CD4-positive, alpha-beta T cell (primary cell): ENCODE measurements around the gene SNAP47. TPM values are rescaled to one million over a fixed set of nuclear protein-coding genes. Genes with fewer than 3 reads are reported as not detected.
"Not testable (repeated sequence)": the region's sequence is repeated elsewhere in the genome, so short reads cannot be mapped to it uniquely, and the experiment has no call there.

Experiments used
- ATAC-seq: fragments of 200-7000 bp; cut with Tn5 transposase; one replicate; pipeline ENCODE4 v1.10.0; 2022; ENCODE audit warnings: mild to moderate bottlenecking; ENCODE audit not compliant: poor library complexity
- CTCF ChIA-PET: fragments of 350-600 bp; sonication (Branson Sonifier 250); formaldehyde crosslinking; loops from one replicate; lab custom pipeline; 2021; ENCODE audit warnings: antibody characterized with exemption, inconsistent platforms; lab: Charles Lee
- POLR2A ChIA-PET: fragments of 350-600 bp; sonication (Branson Sonifier 250); formaldehyde crosslinking; loops from one replicate; lab custom pipeline; 2021; ENCODE audit warnings: antibody characterized with exemption, inconsistent platforms; lab: Charles Lee
- DNase-seq, 14 experiments: peaks; one replicate each; pipeline ENCODE4 v3.0.0-alpha.2; 2013 to 2020; ENCODE audit warnings: mixed read lengths in 2 of 14
- H3K27ac ChIP-seq, 2 donors: one replicate each; pipeline versions ENCODE4 v1.5.1 to v1.7.0; 2013; ENCODE audit warnings: low read length in 2 of 2, low read depth in 1 of 2, mild to moderate bottlenecking in 1 of 2
- H3K27me3 ChIP-seq, 2 experiments: 1 replicate in 1 of 2; 2 replicates in 1 of 2; pipeline versions ENCODE4 v1.6.1 to v1.7.0; 2013; ENCODE audit warnings: low read length in 2 of 2, control low read depth in 1 of 2, mild to moderate bottlenecking in 1 of 2, moderate library complexity in 1 of 2; ENCODE audit not compliant: insufficient read depth in 2 of 2, control insufficient read depth in 1 of 2
- H3K36me3 ChIP-seq: one replicate; pipeline ENCODE4 v1.6.1; 2013; ENCODE audit warnings: low read length, control low read depth; ENCODE audit not compliant: insufficient read depth
- H3K4me1 ChIP-seq: one replicate; pipeline ENCODE4 v1.6.1; 2013; ENCODE audit warnings: low read length, control low read depth; ENCODE audit not compliant: insufficient read depth
- H3K4me3 ChIP-seq: one replicate; pipeline ENCODE4 v1.5.1; 2013; ENCODE audit warnings: mild to moderate bottlenecking, low read length, moderate library complexity
- H3K9me3 ChIP-seq, 2 experiments: 1 replicate in 1 of 2; 2 replicates in 1 of 2; pipeline versions ENCODE4 v1.6.1 to v1.7.0; 2013; ENCODE audit warnings: low read length in 2 of 2, mild to moderate bottlenecking in 2 of 2, control low read depth in 1 of 2, moderate library complexity in 1 of 2; ENCODE audit not compliant: control insufficient read depth in 1 of 2, insufficient read depth in 1 of 2
- H3K27ac Mint-ChIP-seq: one replicate; pipeline ENCODE4 v1.8.0; 2020; ENCODE audit warnings: mixed read lengths
- H3K27me3 Mint-ChIP-seq: one replicate; pipeline ENCODE4 v1.8.0; 2021; ENCODE audit warnings: mixed read lengths
- H3K36me3 Mint-ChIP-seq: one replicate; pipeline ENCODE4 v1.8.0; 2021; ENCODE audit warnings: low read depth, mixed read lengths
- H3K4me1 Mint-ChIP-seq: one replicate; pipeline ENCODE4 v1.8.0; 2021; ENCODE audit warnings: low read depth, mixed read lengths
- H3K4me3 Mint-ChIP-seq: one replicate; pipeline ENCODE4 v1.8.0; 2020; ENCODE audit warnings: mild to moderate bottlenecking, mixed read lengths
- H3K9me3 Mint-ChIP-seq: one replicate; pipeline ENCODE4 v1.8.0; 2020; ENCODE audit warnings: mixed read lengths
- intact Hi-C, 2 experiments: fragments of 100-400 bp; cut with DNase I in 1 of 2; cut with micrococcal nuclease in 1 of 2; formaldehyde crosslinking; loops; one replicate each; pipeline versions ENCODE4 v1.15.1 to v1.9.0; 2023 to 2025; cut with DNase I, micrococcal nuclease
- polyA plus RNA-seq, 2 donors: library from polyadenylated mRNA; unstranded; fragments of 120-200 nt; gene quantifications; one replicate each; pipeline ENCODE4 v1.2.1, GENCODE V29; 2013
- total RNA-seq, 174 experiments: library from RNA in 2 of 174; stranded (reverse) in 2 of 174; gene quantifications; one replicate each; pipeline ENCODE4 v1.2.3 and lab custom pipeline; 2021 to 2026
- TF ChIP-seq, protein P1 (sequence below): fragments of 200-600 bp; IDR thresholded peaks from one replicate; pipeline ENCODE4 v1.8.0; 2022; ENCODE audit warnings: antibody characterized with exemption, mild to moderate bottlenecking

The SNAP47 gene, protein sequence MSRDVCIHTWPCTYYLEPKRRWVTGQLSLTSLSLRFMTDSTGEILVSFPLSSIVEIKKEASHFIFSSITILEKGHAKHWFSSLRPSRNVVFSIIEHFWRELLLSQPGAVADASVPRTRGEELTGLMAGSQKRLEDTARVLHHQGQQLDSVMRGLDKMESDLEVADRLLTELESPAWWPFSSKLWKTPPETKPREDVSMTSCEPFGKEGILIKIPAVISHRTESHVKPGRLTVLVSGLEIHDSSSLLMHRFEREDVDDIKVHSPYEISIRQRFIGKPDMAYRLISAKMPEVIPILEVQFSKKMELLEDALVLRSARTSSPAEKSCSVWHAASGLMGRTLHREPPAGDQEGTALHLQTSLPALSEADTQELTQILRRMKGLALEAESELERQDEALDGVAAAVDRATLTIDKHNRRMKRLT
- total RNA-seq (10 to 100 TPM; 12.8 to 14.0 TPM), total RNA-seq (lab: John Stamatoyannopoulos, UW) (16.3 to 53.2 (median 34.4) reads per million in 172 experiments)
- polyA plus RNA-seq (2013, experiment 1 of 2): 20.0 TPM
- polyA plus RNA-seq (2013, experiment 2 of 2): 22.3 TPM

DNA sequence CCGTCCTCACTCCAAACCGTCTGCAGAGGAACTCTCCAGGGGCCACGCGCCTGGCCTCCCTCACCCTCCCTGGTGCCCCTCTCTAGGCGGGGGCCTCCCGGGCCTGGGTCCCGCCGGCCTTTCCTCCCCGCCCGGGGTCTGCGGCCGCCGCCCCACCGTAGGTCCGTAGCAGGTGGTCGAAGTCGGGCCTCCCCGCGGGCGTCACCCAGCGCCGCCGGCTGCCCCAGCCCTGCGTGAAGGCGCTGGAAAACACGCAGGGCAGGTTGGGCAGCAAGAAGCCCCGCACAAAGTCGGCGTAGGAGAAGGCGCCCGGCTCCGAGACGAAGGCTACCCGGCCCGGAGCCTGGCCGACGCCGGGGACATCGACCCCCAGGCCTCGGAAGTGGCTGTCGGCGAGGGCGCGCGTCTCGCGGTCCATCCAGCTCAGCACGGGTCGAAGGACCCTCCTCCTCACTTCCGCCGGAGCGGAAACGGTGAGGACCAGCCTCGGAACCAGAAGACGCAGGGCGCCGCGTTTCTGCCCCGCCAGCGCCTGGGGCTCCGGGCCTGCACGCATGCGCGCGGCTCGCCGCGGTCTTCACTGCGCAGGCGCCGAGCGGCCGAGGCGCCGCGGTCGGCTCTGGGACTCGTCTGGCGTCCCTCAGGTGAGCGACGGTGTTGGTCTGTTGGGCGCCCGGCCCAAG lies at the start of gene SNAP47, which contains the start of gene JMJD4:
SNAP47 (plus strand) TSS at position 580 of the 683 bp plus-strand sequence. CDS start 12,302 bp downstream, outside the sequence.
JMJD4 (minus strand) TSS at position 447 of the 683 bp plus-strand sequence; CDS start at position 418, 29 bp downstream.
- intact Hi-C loops: loop anchor here in 1 of 2 experiments (5.0 to 10.0 kb wide), 6 partner anchors 152 to 1890 kb away; partner anchors contain the start of genes C1orf35, IBA57, MRPL55 and TAF5L
- ATAC-seq (peak; percentile 90), DNase-seq (peak; percentile 86 to 96 (median 92))
- H3K36me3 ChIP-seq: peaks cover 16% of the 10 kb centered on the region
- ChIA-PET CTCF (no interaction called here), POLR2A (interaction anchor here (0.5 to 1.6 kb wide), 5 partner anchors 9 to 348 kb away, joined by 3 to 5 read pairs (median 4); partner anchors contain the start of gene ARF1)
- peaks cover 56% of the 10 kb centered on the region for H3K4me1 Mint-ChIP-seq
- peak within 1 kb of the TSS; percentile 92 for H3K4me3 Mint-ChIP-seq
- H3K4me1 ChIP-seq: peaks cover 37% of the 10 kb centered on the region
- H3K27me3 ChIP-seq: no peaks in the 10 kb centered on the region
- H3K4me3 ChIP-seq: peak within 1 kb of the TSS; percentile 71
- H3K9me3 ChIP-seq: no peaks in the 10 kb centered on the region
- H3K27ac ChIP-seq: peak within 1 kb of the TSS in 1 of 2 donors; percentile 69
- TF ChIP-seq, protein P1, sequence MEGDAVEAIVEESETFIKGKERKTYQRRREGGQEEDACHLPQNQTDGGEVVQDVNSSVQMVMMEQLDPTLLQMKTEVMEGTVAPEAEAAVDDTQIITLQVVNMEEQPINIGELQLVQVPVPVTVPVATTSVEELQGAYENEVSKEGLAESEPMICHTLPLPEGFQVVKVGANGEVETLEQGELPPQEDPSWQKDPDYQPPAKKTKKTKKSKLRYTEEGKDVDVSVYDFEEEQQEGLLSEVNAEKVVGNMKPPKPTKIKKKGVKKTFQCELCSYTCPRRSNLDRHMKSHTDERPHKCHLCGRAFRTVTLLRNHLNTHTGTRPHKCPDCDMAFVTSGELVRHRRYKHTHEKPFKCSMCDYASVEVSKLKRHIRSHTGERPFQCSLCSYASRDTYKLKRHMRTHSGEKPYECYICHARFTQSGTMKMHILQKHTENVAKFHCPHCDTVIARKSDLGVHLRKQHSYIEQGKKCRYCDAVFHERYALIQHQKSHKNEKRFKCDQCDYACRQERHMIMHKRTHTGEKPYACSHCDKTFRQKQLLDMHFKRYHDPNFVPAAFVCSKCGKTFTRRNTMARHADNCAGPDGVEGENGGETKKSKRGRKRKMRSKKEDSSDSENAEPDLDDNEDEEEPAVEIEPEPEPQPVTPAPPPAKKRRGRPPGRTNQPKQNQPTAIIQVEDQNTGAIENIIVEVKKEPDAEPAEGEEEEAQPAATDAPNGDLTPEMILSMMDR: no peak
- peaks cover 8% of the 10 kb centered on the region for H3K36me3 Mint-ChIP-seq
- peak within 1 kb of the TSS; percentile 83 for H3K27ac Mint-ChIP-seq
- H3K9me3 Mint-ChIP-seq: no peaks in the 10 kb centered on the region
- H3K27me3 Mint-ChIP-seq: no peaks in the 10 kb centered on the region

DNA sequence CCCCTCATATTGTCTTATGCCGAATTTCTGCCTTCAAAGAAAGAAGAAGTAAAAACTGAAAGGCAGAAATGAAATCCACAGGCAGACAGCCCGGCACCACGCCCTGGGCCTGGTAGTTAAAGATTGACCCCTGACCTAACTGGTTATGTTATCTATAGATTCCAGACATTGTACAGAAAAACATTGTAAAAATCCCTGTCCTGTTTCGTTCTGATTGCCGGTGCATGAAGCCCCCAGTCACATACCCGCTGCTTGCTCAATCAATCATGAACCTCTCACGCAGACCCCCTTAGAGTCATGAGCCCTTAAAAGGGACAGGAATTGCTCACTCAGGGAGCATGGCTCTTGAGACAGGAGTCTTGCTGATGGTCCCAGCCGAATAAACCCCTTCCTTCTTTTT lies 49.4 kb upstream of the SNAP47 start:
- peaks cover 20 to 72% of the 10 kb centered on the region in 2 experiments for H3K9me3 ChIP-seq
- H3K4me1 Mint-ChIP-seq: no peaks in the 10 kb centered on the region
- H3K27me3 Mint-ChIP-seq: no peaks in the 10 kb centered on the region
- H3K27me3 ChIP-seq: no peaks in the 10 kb centered on the region
- DNase-seq: no peak
- peaks cover 20% of the 10 kb centered on the region for H3K36me3 Mint-ChIP-seq
- H3K4me3 Mint-ChIP-seq: no peak overlapping the region
- H3K9me3 Mint-ChIP-seq: peaks cover 28% of the 10 kb centered on the region
- H3K27ac ChIP-seq: no peak overlapping the region
- no peak for ATAC-seq
- intact Hi-C loops: no loop called here
- H3K4me3 ChIP-seq: no peak overlapping the region
- ChIA-PET CTCF (interaction anchor here (0.6 kb wide), 1 partner anchor 292 kb away, joined by 3 read pairs; no protein-coding TSS in a partner anchor), POLR2A (no interaction called here)
- H3K27ac Mint-ChIP-seq: no peak overlapping the region
- H3K36me3 ChIP-seq: no peaks in the 10 kb centered on the region
- H3K4me1 ChIP-seq: no peaks in the 10 kb centered on the region
- TF ChIP-seq, protein P1: no peak

DNA sequence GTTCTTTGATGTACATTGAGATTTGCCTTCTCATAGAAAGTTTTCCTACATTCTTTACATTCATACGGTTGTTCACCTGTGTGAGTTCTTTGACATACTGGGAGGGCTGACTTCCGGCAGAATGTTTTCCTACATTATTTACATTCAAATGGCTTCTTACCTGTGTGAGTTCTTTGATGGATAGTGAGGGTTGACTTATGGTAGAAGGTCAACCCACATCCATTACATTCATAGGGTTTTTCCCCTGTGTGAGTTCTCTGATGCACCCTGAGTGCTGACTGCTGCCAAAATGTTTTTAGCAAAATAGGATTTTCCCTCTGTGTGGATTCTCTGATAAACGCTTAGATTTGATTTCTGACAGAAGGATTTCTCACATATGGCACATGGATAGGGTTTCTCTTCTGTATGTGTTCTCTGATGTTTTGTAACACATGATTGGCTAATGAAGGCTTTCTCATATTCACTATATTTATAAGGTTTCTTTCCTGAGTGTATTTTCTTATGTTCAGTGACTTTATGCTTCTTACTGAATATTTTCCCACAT lies 37.8 kb upstream of the SNAP47 start:
- Histone ChIP-seq H3K27ac (no peak overlapping the region), H3K4me1 (no peaks in the 10 kb centered on the region), H3K9me3 (peaks cover 19 to 49% of the 10 kb centered on the region in 2 experiments), H3K4me3 (no peak overlapping the region), H3K27me3 (no peaks in the 10 kb centered on the region), H3K36me3 (no peaks in the 10 kb centered on the region)
- DNase-seq (no peak), ATAC-seq (no peak)
- ChIA-PET CTCF (no interaction called here), POLR2A (no interaction called here)
- TF ChIP-seq, protein P1: no peak
- intact Hi-C loops: no loop called here
- Mint-ChIP-seq H3K27ac (no peak overlapping the region), H3K4me3 (no peak overlapping the region), H3K9me3 (peaks cover 26% of the 10 kb centered on the region), H3K27me3 (peaks cover 15% of the 10 kb centered on the region), H3K4me1 (no peaks in the 10 kb centered on the region), H3K36me3 (peaks cover 32% of the 10 kb centered on the region)

DNA sequence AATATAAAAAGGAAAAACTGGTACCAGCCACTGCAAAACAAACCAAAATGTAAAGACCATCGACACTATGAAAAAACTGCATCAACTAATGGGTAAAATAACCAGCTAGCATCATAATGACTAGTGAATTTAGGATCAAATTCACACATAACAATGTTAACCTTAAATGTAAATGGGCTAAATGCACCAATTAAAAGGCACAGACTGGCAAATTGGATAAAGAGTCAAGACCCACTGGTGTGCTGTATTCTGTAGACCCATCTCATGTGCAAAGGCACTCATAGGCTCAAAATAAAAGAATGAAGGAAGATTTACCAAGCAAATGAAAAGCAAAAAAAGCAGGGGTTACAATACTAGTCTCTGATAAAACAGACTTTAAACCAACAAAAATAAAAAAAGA lies 33.6 kb upstream of the SNAP47 start:
- POLR2A ChIA-PET, ATAC-seq, CTCF ChIA-PET, H3K27ac ChIP-seq, H3K27ac Mint-ChIP-seq, H3K27me3 ChIP-seq, intact Hi-C loops, DNase-seq, H3K4me1 Mint-ChIP-seq, H3K4me3 ChIP-seq, H3K4me1 ChIP-seq, H3K4me3 Mint-ChIP-seq, H3K36me3 ChIP-seq: not testable (repeated sequence)
- peaks cover 8 to 24% of the 10 kb centered on the region in 2 experiments for H3K9me3 ChIP-seq
- peaks cover 42% of the 10 kb centered on the region for H3K36me3 Mint-ChIP-seq
- H3K27me3 Mint-ChIP-seq: peaks cover 10% of the 10 kb centered on the region
- peaks cover 27% of the 10 kb centered on the region for H3K9me3 Mint-ChIP-seq
